ENCODE data around the gene CHRM1. TPM values are rescaled to one million over a fixed set of nuclear protein-coding genes. Genes with fewer than 3 reads are reported as not detected.

The CHRM1 gene
- total RNA-seq, 1 experiment from 2014 or later, result 0.10 TPM

DNA sequence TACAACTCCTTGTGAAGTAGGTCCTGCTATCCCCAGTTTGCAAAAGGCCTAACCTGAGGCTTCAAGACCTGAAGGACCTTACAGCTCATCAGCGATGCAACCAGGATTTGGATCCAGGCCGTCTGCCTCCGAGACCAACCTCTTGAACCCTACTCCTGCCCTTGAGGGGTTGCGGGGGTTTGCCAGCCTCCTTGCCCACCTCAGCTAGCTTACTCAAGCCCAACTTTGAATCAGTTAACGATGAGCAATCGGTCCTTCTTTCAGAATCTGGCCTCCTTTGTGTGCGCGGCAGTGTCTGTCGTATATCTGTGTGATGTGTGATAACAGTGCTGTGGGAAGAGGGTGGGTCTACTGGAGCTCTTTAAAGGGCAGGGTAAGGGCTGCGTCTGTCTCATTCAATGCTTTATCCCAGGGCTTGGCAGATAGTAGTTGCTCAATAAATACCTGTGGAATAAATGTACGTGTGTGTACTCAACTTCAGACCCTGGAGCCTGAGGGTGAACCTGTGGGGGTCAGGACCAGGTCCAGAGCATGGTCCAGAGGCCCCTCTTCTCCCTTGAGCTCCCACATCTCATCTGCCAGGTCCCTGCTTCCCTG lies 3.2 kb downstream of the CHRM1 start:
- intact Hi-C loops (cut with micrococcal nuclease), result no loop called here
- Histone ChIP-seq H3K79me2 (ENCODE audit: insufficient read depth, low read length) (no peaks in the 10 kb centered on the region), H3K36me3 (ENCODE audit: control insufficient read depth in 1 of 2, insufficient read depth in 2 of 2, low read length in 2 of 2) (no peaks in the 10 kb centered on the region), H3K27me3 (ENCODE audit: insufficient read depth, low read length) (no peaks in the 10 kb centered on the region; the same call in 1 of the 2 replicates), H3K9me3 (ENCODE audit: control insufficient read depth in 1 of 2, insufficient read depth in 1 of 2, low read depth in 1 of 2, low read length in 2 of 2) (no peaks in the 10 kb centered on the region), H3K9me2 (ENCODE audit: insufficient read depth) (no peaks in the 10 kb centered on the region), H2AFZ (ENCODE audit: low read depth, low read length, poor library complexity, severe bottlenecking) (no peak overlapping the region), H4K20me1 (ENCODE audit: insufficient read depth) (no peaks in the 10 kb centered on the region), H3K9ac (ENCODE audit: low read length) (no peak overlapping the region), H3K4me2 (ENCODE audit: low read length) (no peak overlapping the region), H3K4me3 (replicated peaks in 1 of 2; ENCODE audit: low read depth in 1 of 2, low read length in 2 of 2) (no peak overlapping the region), H3K27ac (ENCODE audit: low read depth, low read length) (no peak overlapping the region), H3K4me1 (ENCODE audit: control insufficient read depth in 1 of 2, insufficient read depth in 2 of 2, low read length in 2 of 2) (peaks cover 7 to 17% of the 10 kb centered on the region in 2 experiments)
- ATAC-seq (no peak), DNase-seq (ENCODE audit: low read depth, low spot score) (no peak)
- ChIA-PET POLR2A (no interaction called here), CTCF (interaction anchor here (0.8 to 1.2 kb wide), 2 partner anchors 11 to 12 kb away, joined by 3 to 4 read pairs; no protein-coding TSS in a partner anchor), RAD21 (ENCODE audit: low non-redundant PET in 1 of 2, low total read pairs in 2 of 2, uncharacterized antibody in 2 of 2, unreplicated experiment in 2 of 2) (no interaction called here)
- BruUV-seq (replicated peaks), result no TSS peak
- TF ChIP-seq EZH2 (IDR thresholded peaks at IDR 0.05) (no peak), ZFX (IDR thresholded peaks at IDR 0.05) (no peak), CEBPB (IDR thresholded peaks at IDR 0.05; ENCODE audit: low read depth) (no peak), JUND (IDR thresholded peaks at IDR 0.05) (no peak)
- TF ChIP-seq, protein P1, sequence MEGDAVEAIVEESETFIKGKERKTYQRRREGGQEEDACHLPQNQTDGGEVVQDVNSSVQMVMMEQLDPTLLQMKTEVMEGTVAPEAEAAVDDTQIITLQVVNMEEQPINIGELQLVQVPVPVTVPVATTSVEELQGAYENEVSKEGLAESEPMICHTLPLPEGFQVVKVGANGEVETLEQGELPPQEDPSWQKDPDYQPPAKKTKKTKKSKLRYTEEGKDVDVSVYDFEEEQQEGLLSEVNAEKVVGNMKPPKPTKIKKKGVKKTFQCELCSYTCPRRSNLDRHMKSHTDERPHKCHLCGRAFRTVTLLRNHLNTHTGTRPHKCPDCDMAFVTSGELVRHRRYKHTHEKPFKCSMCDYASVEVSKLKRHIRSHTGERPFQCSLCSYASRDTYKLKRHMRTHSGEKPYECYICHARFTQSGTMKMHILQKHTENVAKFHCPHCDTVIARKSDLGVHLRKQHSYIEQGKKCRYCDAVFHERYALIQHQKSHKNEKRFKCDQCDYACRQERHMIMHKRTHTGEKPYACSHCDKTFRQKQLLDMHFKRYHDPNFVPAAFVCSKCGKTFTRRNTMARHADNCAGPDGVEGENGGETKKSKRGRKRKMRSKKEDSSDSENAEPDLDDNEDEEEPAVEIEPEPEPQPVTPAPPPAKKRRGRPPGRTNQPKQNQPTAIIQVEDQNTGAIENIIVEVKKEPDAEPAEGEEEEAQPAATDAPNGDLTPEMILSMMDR (IDR thresholded peaks at IDR 0.05 in 2 of 3, conservative IDR thresholded peaks at IDR 0.05 in 1 of 3; ENCODE audit: borderline replicate concordance in 1 of 3, insufficient read depth in 1 of 3, low read depth in 2 of 3, low read length in 2 of 3), result no peak
- TF ChIP-seq, protein P2, sequence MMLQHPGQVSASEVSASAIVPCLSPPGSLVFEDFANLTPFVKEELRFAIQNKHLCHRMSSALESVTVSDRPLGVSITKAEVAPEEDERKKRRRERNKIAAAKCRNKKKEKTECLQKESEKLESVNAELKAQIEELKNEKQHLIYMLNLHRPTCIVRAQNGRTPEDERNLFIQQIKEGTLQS (IDR thresholded peaks at IDR 0.05), result no peak

- Histone ChIP-seq H3K9ac (ENCODE audit: low read length) (no peak overlapping the region), H3K4me3 (replicated peaks in 1 of 2; ENCODE audit: low read depth in 1 of 2, low read length in 2 of 2) (no peak overlapping the region), H3K27me3 (ENCODE audit: insufficient read depth, low read length) (no peaks in the 10 kb centered on the region), H2AFZ (ENCODE audit: low read depth, low read length, poor library complexity, severe bottlenecking) (no peak overlapping the region), H3K79me2 (ENCODE audit: insufficient read depth, low read length) (no peaks in the 10 kb centered on the region), H3K4me2 (ENCODE audit: low read length) (no peak overlapping the region), H4K20me1 (ENCODE audit: insufficient read depth) (no peaks in the 10 kb centered on the region), H3K27ac (ENCODE audit: low read depth, low read length) (no peak overlapping the region), H3K9me2 (ENCODE audit: insufficient read depth) (no peaks in the 10 kb centered on the region), H3K4me1 (ENCODE audit: control insufficient read depth in 1 of 2, insufficient read depth in 2 of 2, low read length in 2 of 2) (peaks cover 2 to 3% of the 10 kb centered on the region in 2 experiments; a peak in 3 of 4 replicates), H3K36me3 (ENCODE audit: control insufficient read depth in 1 of 2, insufficient read depth in 2 of 2, low read length in 2 of 2) (no peaks in the 10 kb centered on the region), H3K9me3 (ENCODE audit: control insufficient read depth in 1 of 2, insufficient read depth in 1 of 2, low read depth in 1 of 2, low read length in 2 of 2) (no peaks in the 10 kb centered on the region)
- POLR2A ChIA-PET, result interaction anchor here (1.1 to 1.3 kb wide), 2 partner anchors 17 to 106 kb away, joined by 3 to 4 read pairs; no protein-coding TSS in a partner anchor
- no TSS peak for BruUV-seq (replicated peaks)
- CTCF ChIA-PET, result interaction anchor here (1.3 to 2.1 kb wide), 3 partner anchors 9 to 106 kb away, joined by 3 to 7 read pairs (median 5); no protein-coding TSS in a partner anchor
- DNase-seq (ENCODE audit: low read depth, low spot score) (no peak), ATAC-seq (no peak)
- RAD21 ChIA-PET (ENCODE audit: low non-redundant PET in 1 of 2, low total read pairs in 2 of 2, uncharacterized antibody in 2 of 2, unreplicated experiment in 2 of 2), result no interaction called here
- intact Hi-C loops (cut with micrococcal nuclease), result no loop called here
- no peak for TF ChIP-seq EZH2phosphoT487 (IDR thresholded peaks at IDR 0.05; ENCODE audit: borderline replicate concordance)
- TF ChIP-seq POLR2AphosphoS5 (IDR thresholded peaks at IDR 0.05; ENCODE audit: low read depth, low read length), result no peak
- TF ChIP-seq EZH2 (IDR thresholded peaks at IDR 0.05), result no peak
- TF ChIP-seq, protein P2 (IDR thresholded peaks at IDR 0.05), result no peak
- no peak for TF ChIP-seq ZBTB33 (IDR thresholded peaks at IDR 0.05; ENCODE audit: extremely low read depth, insufficient replicate concordance, low read length)
- TF ChIP-seq POLR2A (IDR thresholded peaks at IDR 0.05; ENCODE audit: borderline replicate concordance, extremely low read depth, insufficient read depth, insufficient read length), result no peak
- no peak for TF ChIP-seq CEBPB (IDR thresholded peaks at IDR 0.05; ENCODE audit: low read depth)
- no peak for TF ChIP-seq EGR1 (IDR thresholded peaks at IDR 0.05; ENCODE audit: low read depth)
- no peak for TF ChIP-seq ZFX (IDR thresholded peaks at IDR 0.05)
- TF ChIP-seq SP1 (IDR thresholded peaks at IDR 0.05; ENCODE audit: low read depth), result no peak
- TF ChIP-seq SRF (IDR thresholded peaks at IDR 0.05; ENCODE audit: low read depth), result no peak
- no peak for TF ChIP-seq JUND (IDR thresholded peaks at IDR 0.05)
- TF ChIP-seq SIN3A (IDR thresholded peaks at IDR 0.05; ENCODE audit: low read depth), result no peak
Observed at GRCh38 chr11:62914416-62914815, 6.7 kb downstream of the CHRM1 start.
